ENCODE measurements around the gene PGRMC2.

PGRMC2 gene, protein sequence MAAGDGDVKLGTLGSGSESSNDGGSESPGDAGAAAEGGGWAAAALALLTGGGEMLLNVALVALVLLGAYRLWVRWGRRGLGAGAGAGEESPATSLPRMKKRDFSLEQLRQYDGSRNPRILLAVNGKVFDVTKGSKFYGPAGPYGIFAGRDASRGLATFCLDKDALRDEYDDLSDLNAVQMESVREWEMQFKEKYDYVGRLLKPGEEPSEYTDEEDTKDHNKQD

DNA sequence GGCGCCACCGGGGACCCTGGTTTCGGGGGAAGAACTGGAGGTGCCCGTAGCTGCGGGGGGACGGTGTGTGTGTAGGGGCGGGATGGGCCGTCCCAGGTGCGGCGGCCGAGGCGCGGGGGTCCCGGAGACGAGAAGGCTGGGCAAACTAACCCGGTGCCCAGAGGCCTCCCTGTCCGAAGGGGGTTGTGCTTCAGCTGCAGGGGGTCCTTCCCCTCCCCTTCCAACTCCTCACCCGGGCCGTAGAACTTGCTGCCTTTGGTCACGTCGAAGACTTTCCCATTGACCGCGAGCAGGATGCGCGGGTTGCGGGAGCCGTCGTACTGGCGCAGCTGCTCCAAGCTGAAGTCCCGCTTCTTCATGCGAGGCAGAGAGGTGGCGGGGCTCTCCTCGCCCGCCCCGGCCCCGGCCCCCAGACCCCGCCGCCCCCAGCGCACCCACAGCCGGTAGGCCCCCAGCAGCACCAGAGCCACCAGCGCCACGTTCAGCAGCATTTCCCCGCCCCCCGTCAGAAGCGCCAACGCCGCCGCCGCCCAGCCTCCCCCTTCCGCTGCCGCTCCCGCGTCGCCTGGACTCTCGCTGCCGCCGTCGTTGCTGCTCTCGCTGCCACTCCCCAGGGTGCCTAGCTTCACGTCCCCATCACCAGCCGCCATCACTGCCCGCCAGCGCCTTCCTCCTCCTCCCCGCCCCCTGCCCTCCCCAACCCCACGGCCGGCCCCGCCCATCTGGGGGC, at the start of gene PGRMC2:
Gene PGRMC2 (minus strand): TSS at position 673 of the 730 bp plus-strand sequence. CDS start 23 bp downstream, at position 650.
- DNase-seq (ENCODE audit: low spot score): peak; percentile 36

GRCh38 chr4:128335541-128335940, 47.9 kb upstream of the PGRMC2 start:
- no peak for DNase-seq (ENCODE audit: low spot score)

- DNase-seq (ENCODE audit: low spot score): no peak
Measured at GRCh38 chr4:128334256-128334655, 46.6 kb upstream of the PGRMC2 start.

DNA sequence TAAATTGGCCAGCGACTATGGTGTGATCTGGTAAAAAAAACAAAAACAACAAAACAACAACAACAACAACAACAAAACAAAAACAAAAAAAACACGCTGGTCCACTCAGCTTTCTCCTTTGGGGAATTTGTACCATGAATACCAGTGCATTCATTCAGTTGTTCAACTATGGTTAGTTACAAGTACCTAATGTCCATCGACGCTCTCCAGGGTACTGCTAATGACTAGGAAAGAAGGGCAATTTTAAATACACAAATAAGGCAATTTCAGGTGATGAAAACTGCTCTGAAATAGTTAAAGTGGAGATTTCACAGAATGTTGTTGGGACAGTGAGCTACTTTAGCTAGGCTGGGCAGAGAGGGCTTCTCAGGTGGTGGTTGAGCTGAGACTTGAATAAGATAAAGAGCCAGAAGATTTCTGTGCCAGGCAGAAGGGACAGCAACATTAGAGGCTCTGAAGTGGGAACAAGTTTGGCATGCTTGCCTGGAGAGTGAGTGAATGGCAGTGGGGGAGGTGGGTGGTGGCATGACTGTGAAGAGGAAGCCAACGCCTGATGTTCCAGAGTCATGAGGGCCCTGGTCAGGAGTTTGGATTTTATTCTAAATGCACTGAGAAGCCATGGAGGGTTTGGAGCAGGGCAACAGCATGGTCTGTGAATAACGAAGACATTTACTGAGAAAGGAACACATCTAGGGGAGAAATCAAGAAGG, 45.9 kb upstream of the PGRMC2 start:
- DNase-seq (ENCODE audit: low spot score): no peak

GRCh38 chr4:128332081-128332480, 44.5 kb upstream of the PGRMC2 start:
- DNase-seq (ENCODE audit: low spot score): peak; percentile 16

GRCh38 chr4:128329638-128330037, 42.0 kb upstream of the PGRMC2 start:
- DNase-seq (ENCODE audit: low spot score): no peak

- DNase-seq (ENCODE audit: low spot score): no peak
Measured at GRCh38 chr4:128328106-128328505, 40.5 kb upstream of the PGRMC2 start.

- peak; percentile 54 for DNase-seq (ENCODE audit: low spot score)
Measured at GRCh38 chr4:128323401-128323800, 35.8 kb upstream of the PGRMC2 start.

DNA sequence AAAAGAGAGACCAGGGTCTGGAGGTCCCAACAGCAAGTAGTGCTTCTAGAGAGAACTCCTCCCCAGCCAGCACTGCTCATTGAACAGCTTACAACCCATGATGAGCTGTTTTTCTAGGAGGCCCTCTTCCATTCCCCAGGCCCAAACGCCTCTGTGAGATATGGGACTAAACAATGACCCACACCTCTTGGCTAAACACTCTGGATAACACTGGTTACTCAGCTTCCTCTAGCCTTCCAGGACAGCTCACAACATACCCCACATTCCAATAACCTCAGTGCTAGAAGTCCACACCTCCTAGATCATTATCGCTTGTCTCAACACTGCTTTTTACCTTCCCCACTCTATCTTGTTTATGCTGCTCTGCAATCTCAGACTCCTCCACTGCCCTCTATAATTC, 35.4 kb upstream of the PGRMC2 start:
- peak; percentile 95 for DNase-seq (ENCODE audit: low spot score)

DNA sequence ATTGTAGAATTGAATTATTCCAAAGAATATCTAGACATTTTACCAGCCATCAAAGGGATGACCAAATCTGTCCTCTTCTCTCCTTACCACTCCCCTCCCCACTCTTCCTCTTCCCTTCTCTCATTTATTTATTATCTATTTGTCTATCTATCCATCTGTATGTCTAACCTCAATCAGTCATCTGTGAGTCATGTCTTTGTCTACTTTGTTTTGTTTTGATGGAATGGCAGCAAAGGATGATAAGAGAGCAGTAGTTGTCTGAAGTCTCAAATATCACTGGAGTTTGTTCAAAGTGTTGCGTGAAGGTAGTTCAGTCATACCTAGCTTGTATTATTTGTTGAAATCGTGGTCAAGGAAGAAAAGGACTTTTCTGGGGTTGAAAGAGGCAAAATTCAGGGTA, 34.7 kb upstream of the PGRMC2 start:
- DNase-seq (ENCODE audit: low spot score): peak; percentile 79

DNA sequence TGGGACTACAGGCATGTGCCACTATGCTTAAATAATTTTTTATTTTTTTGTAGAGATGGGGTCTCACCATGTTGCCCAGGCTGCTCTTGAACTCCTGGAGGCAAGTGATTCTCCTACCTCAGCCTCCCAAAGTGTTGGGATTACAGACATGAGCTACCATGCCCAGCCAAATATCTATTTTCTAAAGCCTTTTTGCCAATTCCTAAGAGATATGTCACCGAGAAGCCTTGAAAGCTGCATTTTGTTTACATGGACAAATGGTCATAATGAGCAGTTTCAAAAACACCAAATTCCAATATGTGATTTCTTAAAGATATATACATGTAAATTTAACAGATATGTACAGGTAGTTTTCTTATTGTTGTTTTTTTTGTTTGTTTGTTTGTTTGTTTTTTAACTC, 33.0 kb upstream of the PGRMC2 start:
- no peak for DNase-seq (ENCODE audit: low spot score)

GRCh38 chr4:128315756-128316520, 28.3 kb upstream of the PGRMC2 start:
- DNase-seq (ENCODE audit: low spot score): peak; percentile 28

- no peak for DNase-seq (ENCODE audit: low spot score)
Measured at GRCh38 chr4:128311659-128312403, 24.2 kb upstream of the PGRMC2 start.

- DNase-seq (ENCODE audit: low spot score): peak; percentile 44
Measured at GRCh38 chr4:128310266-128310697, 22.7 kb upstream of the PGRMC2 start.

GRCh38 chr4:128309585-128309984, 22.0 kb upstream of the PGRMC2 start:
- no peak for DNase-seq (ENCODE audit: low spot score)

GRCh38 chr4:128308986-128309385, 21.4 kb upstream of the PGRMC2 start:
- no peak for DNase-seq (ENCODE audit: low spot score)

DNA sequence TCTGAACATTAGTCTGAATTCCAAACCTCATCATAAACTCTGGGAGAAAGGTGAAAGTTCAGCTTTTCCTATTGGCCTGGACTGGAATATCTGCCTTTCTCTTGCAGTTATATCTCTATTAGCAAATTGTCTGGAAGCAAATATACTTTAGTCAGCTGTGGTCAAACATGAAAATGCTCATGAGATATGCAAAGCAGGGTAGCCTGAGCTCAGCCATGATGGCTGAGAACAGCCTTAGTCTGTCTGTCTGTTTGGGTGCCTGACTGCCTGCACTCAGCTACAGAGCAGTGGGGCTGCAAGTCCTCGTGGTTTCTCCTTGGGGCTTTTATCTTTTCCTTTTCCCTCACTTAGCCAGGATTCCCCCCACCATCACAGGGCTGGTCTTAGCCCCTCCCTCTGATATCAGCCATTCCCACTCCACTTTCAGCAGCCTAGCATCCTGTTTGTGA, 19.5 kb upstream of the PGRMC2 start:
- no peak for DNase-seq (ENCODE audit: low spot score)

GRCh38 chr4:128305942-128306341, 18.3 kb upstream of the PGRMC2 start:
- DNase-seq (ENCODE audit: low spot score): no peak

- no peak for DNase-seq (ENCODE audit: low spot score)
Measured at GRCh38 chr4:128303986-128304385, 16.4 kb upstream of the PGRMC2 start.

DNA sequence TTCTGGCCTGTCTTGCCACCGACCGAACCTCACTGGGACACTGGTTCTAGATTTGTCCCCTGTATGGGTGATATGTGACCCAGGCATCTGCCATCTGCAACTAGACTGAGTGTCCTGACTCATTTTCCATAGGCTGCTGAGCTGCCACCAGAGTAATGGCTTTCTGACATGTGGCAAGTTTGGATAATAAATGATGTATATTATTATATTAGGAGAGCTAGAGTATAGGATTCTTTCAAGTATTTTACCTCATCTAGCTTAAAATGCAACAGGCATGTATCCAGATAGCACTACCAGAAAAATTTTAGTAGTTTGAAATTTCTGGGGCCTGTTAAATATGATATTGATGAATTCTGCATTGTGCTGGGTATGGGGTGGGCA, 15.8 kb upstream of the PGRMC2 start:
- no peak for DNase-seq (ENCODE audit: low spot score)

GRCh38 chr4:128301979-128302378, 14.4 kb upstream of the PGRMC2 start:
- no peak for DNase-seq (ENCODE audit: low spot score)

- no peak for DNase-seq (ENCODE audit: low spot score)
Measured at GRCh38 chr4:128299848-128300247, 12.2 kb upstream of the PGRMC2 start.

All from kidney tubule cell (primary cell).